GM21390 (cell line): ENCODE data around the gene MARK3.

ENCODE experiments used
- ATAC-seq: cut with Tn5 transposase; IDR thresholded peaks from one replicate; pipeline ENCODE4 v1.9.1; 2021; ENCODE audit not compliant: unreplicated experiment

MARK3 gene

GRCh38 chr14:103535081-103535890 is 150.1 kb downstream of the MARK3 start:
- ATAC-seq = no peak

- ATAC-seq = no peak
Measured at GRCh38 chr14:103535891-103536565, 150.8 kb downstream of the MARK3 start.

- no peak for ATAC-seq
Measured at GRCh38 chr14:103536693-103537092, 151.5 kb downstream of the MARK3 start.

GRCh38 chr14:103537175-103537990 is 152.2 kb downstream of the MARK3 start:
- ATAC-seq = no peak

GRCh38 chr14:103538291-103539055 is 153.3 kb downstream of the MARK3 start:
- no peak for ATAC-seq

- no peak for ATAC-seq
Measured at GRCh38 chr14:103539056-103539825, 154.0 kb downstream of the MARK3 start.

GRCh38 chr14:103540821-103541708 is 155.8 kb downstream of the MARK3 start:
- ATAC-seq = no peak

- no peak for ATAC-seq
Measured at GRCh38 chr14:103541709-103542604, 156.7 kb downstream of the MARK3 start.

- no peak for ATAC-seq
Measured at GRCh38 chr14:103542605-103543088, 157.4 kb downstream of the MARK3 start.

GRCh38 chr14:103543140-103543539 is 157.9 kb downstream of the MARK3 start:
- ATAC-seq = no peak

- ATAC-seq = no peak
Measured at GRCh38 chr14:103543721-103544387, 158.6 kb downstream of the MARK3 start.

GRCh38 chr14:103544388-103545218 is 159.4 kb downstream of the MARK3 start:
- ATAC-seq = no peak

- no peak for ATAC-seq
Measured at GRCh38 chr14:103545219-103545914, 160.2 kb downstream of the MARK3 start.

GRCh38 chr14:103545915-103546651 is 160.9 kb downstream of the MARK3 start:
- ATAC-seq = no peak
